ENCODE data around the gene SDK1.

The SDK1 gene

GRCh38 chr7:4202154-4202736 is 901.2 kb downstream of the SDK1 start:
- Histone ChIP-seq H3K9ac (no peak overlapping the region), H3K4me3 (ENCODE audit: low read depth, low read length) (no peak overlapping the region)
- no peak for TF ChIP-seq CTCF (IDR thresholded peaks at IDR 0.05)

GRCh38 chr7:4202954-4203353 is 901.9 kb downstream of the SDK1 start:
- H3K4me3 ChIP-seq (ENCODE audit: low read depth, low read length) = no peak overlapping the region
- H3K79me2 ChIP-seq = no peaks in the 10 kb centered on the region
- H3K27ac ChIP-seq = no peak overlapping the region
- H2AFZ ChIP-seq = no peak overlapping the region
- no peaks in the 10 kb centered on the region for H3K9me3 ChIP-seq (ENCODE audit: control insufficient read depth, low read length)
- no peaks in the 10 kb centered on the region for H3K4me1 ChIP-seq
- H3K36me3 ChIP-seq (ENCODE audit: control insufficient read depth, insufficient read depth, low read length) = no peaks in the 10 kb centered on the region
- TF ChIP-seq CTCF (IDR thresholded peaks at IDR 0.05) = no peak
- H3K4me2 ChIP-seq (ENCODE audit: low read length) = no peak overlapping the region
- no peaks in the 10 kb centered on the region for H3K27me3 ChIP-seq (ENCODE audit: control insufficient read depth, insufficient read depth, low read length)
- H3K9ac ChIP-seq = no peak overlapping the region

More at GRCh38 chr7:4202154-4202736, 901.2 kb downstream of the SDK1 start:
- H3K79me2 ChIP-seq = no peaks in the 10 kb centered on the region
- H2AFZ ChIP-seq = no peak overlapping the region
- no peaks in the 10 kb centered on the region for H3K4me1 ChIP-seq
- no peak overlapping the region for H3K27ac ChIP-seq
- H3K36me3 ChIP-seq (ENCODE audit: control insufficient read depth, insufficient read depth, low read length) = no peaks in the 10 kb centered on the region
- no peaks in the 10 kb centered on the region for H3K9me3 ChIP-seq (ENCODE audit: control insufficient read depth, low read length)
- no peak overlapping the region for H3K4me2 ChIP-seq (ENCODE audit: low read length)
- no peaks in the 10 kb centered on the region for H3K27me3 ChIP-seq (ENCODE audit: control insufficient read depth, insufficient read depth, low read length)

- Histone ChIP-seq H3K36me3 (ENCODE audit: control insufficient read depth, insufficient read depth, low read length) (no peaks in the 10 kb centered on the region), H3K4me3 (ENCODE audit: low read depth, low read length) (no peak overlapping the region), H3K4me2 (ENCODE audit: low read length) (no peak overlapping the region), H3K9me3 (ENCODE audit: control insufficient read depth, low read length) (no peaks in the 10 kb centered on the region), H3K9ac (no peak overlapping the region), H3K79me2 (no peaks in the 10 kb centered on the region), H2AFZ (no peak overlapping the region), H3K27ac (no peak overlapping the region), H3K4me1 (no peaks in the 10 kb centered on the region), H3K27me3 (ENCODE audit: control insufficient read depth, insufficient read depth, low read length) (no peaks in the 10 kb centered on the region)
- no peak for TF ChIP-seq CTCF (IDR thresholded peaks at IDR 0.05)
Observed at GRCh38 chr7:4203626-4204512, 902.8 kb downstream of the SDK1 start.

GRCh38 chr7:4204513-4205165 is 903.6 kb downstream of the SDK1 start:
- Histone ChIP-seq H3K4me2 (ENCODE audit: low read length) (no peak overlapping the region), H3K4me3 (ENCODE audit: low read depth, low read length) (no peak overlapping the region), H3K36me3 (ENCODE audit: control insufficient read depth, insufficient read depth, low read length) (no peaks in the 10 kb centered on the region), H3K9ac (no peak overlapping the region), H3K27me3 (ENCODE audit: control insufficient read depth, insufficient read depth, low read length) (no peaks in the 10 kb centered on the region), H3K4me1 (no peaks in the 10 kb centered on the region), H3K79me2 (no peaks in the 10 kb centered on the region), H2AFZ (no peak overlapping the region), H3K9me3 (ENCODE audit: control insufficient read depth, low read length) (no peaks in the 10 kb centered on the region), H3K27ac (no peak overlapping the region)
- no peak for TF ChIP-seq CTCF (IDR thresholded peaks at IDR 0.05)

Data from parathyroid adenoma (tissue), 2 donors.